ENCODE measurements around the gene CXXC5. TPM values are rescaled to one million over a fixed set of nuclear protein-coding genes. Genes with fewer than 3 reads are reported as not detected.
A peak's percentile ranks its signal among the peaks of the same experiment; 100 is the strongest.

Gene CXXC5
- total RNA-seq, 1 experiment from 2014 or later: 97.2 TPM

GRCh38 chr5:139637438-139638089 lies 10.6 kb upstream of the CXXC5 start (continued):
- TF ChIP-seq AR (CRISPR knock-in tag; IDR thresholded peaks at IDR 0.05): no peak
- TF ChIP-seq ZBTB21 (CRISPR knock-in tag; IDR thresholded peaks at IDR 0.05; ENCODE audit: borderline replicate concordance): 0 out of 2 replicates have a peak, but pooled peaks have one; percentile 15
- TF ChIP-seq E2F1 (CRISPR knock-in tag; IDR thresholded peaks at IDR 0.05): no peak; the same call in 1 of the 2 replicates
- TF ChIP-seq NFE2L1 (CRISPR knock-in tag; IDR thresholded peaks at IDR 0.05): no peak
- TF ChIP-seq GRHL2 (CRISPR knock-in tag; IDR thresholded peaks at IDR 0.05; ENCODE audit: insufficient replicate concordance, severe bottlenecking): no peak
- no peak for TF ChIP-seq CTCF (IDR thresholded peaks at IDR 0.05)
- 0 out of 2 replicates have a peak, but pooled peaks have one; percentile 28 for TF ChIP-seq CREM (CRISPR knock-in tag; IDR thresholded peaks at IDR 0.05)
- TF ChIP-seq GTF2I (CRISPR knock-in tag; conservative IDR thresholded peaks at IDR 0.05): no peak
- TF ChIP-seq E2F4 (CRISPR knock-in tag; IDR thresholded peaks at IDR 0.05; ENCODE audit: borderline replicate concordance, low read depth): no peak
- no peak for TF ChIP-seq USF1 (CRISPR knock-in tag; IDR thresholded peaks at IDR 0.05)
- TF ChIP-seq IRF2 (CRISPR knock-in tag; IDR thresholded peaks at IDR 0.05; ENCODE audit: borderline replicate concordance, low read depth): no peak
- TF ChIP-seq ARID4B (CRISPR knock-in tag; IDR thresholded peaks at IDR 0.05; ENCODE audit: borderline replicate concordance): no peak
- 0 out of 2 replicates have a peak, but pooled peaks have one; percentile 20 for TF ChIP-seq ESRRA (CRISPR knock-in tag; IDR thresholded peaks at IDR 0.05; ENCODE audit: borderline replicate concordance)
- TF ChIP-seq FOXP4 (CRISPR knock-in tag; IDR thresholded peaks at IDR 0.05): peak; percentile 74; the same call in 1 of the 2 replicates
- TF ChIP-seq ZNF138 (CRISPR knock-in tag; conservative IDR thresholded peaks at IDR 0.05): no peak
- no peak for TF ChIP-seq PREB (CRISPR knock-in tag; IDR thresholded peaks at IDR 0.05; ENCODE audit: borderline replicate concordance)
- TF ChIP-seq JUN (CRISPR knock-in tag; IDR thresholded peaks at IDR 0.05): no peak
- no peak for TF ChIP-seq MLX (CRISPR knock-in tag; IDR thresholded peaks at IDR 0.05)
- no peak for TF ChIP-seq ELF4 (CRISPR knock-in tag; IDR thresholded peaks at IDR 0.05; ENCODE audit: low read depth)
